Retinal pigment epithelial cell (primary cell): Measurements from ENCODE around the gene RILPL1.
"Not testable (repeated sequence)": the region's sequence is repeated elsewhere in the genome, so short reads cannot be mapped to it uniquely, and the experiment has no call there.

Source experiments
- DNase-seq: peaks from one replicate; pipeline ENCODE4 v3.0.0-alpha.2; 2010; ENCODE audit warnings: low read depth
- H3K4me3 ChIP-seq: 2 replicates; pipeline ENCODE4 v1.5.1; 2011; ENCODE audit warnings: mild to moderate bottlenecking, low read length, control low read depth, moderate library complexity
- TF ChIP-seq, protein P1 (sequence below): conservative IDR thresholded peaks from 2 replicates; pipeline ENCODE4 v1.5.1; 2011; ENCODE audit warnings: low read depth, low read length, control low read depth, inconsistent platforms

Gene RILPL1

DNA sequence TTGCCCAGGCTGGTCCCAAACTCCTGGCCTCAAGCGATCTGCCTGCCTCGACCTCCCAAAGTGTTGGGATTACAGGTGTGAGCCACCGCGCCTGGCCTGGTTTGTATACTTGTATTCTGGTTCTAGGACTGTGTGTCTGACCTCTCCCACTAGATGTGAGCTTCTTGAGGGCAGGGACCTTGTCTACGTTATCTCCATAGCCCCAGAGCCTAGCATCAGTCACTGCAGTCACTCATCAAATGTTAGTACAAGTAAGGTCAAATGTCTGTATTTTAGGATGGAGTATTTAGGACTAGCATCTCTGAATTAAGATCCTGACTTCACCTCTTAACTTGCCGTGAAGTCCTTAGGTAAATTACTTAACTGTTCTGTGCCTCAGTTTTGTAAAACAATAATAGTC is 99.9 kb downstream of the RILPL1 start:
- no peak overlapping the region for H3K4me3 ChIP-seq
- TF ChIP-seq, protein P1, sequence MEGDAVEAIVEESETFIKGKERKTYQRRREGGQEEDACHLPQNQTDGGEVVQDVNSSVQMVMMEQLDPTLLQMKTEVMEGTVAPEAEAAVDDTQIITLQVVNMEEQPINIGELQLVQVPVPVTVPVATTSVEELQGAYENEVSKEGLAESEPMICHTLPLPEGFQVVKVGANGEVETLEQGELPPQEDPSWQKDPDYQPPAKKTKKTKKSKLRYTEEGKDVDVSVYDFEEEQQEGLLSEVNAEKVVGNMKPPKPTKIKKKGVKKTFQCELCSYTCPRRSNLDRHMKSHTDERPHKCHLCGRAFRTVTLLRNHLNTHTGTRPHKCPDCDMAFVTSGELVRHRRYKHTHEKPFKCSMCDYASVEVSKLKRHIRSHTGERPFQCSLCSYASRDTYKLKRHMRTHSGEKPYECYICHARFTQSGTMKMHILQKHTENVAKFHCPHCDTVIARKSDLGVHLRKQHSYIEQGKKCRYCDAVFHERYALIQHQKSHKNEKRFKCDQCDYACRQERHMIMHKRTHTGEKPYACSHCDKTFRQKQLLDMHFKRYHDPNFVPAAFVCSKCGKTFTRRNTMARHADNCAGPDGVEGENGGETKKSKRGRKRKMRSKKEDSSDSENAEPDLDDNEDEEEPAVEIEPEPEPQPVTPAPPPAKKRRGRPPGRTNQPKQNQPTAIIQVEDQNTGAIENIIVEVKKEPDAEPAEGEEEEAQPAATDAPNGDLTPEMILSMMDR, result no peak
- no peak for DNase-seq

DNA sequence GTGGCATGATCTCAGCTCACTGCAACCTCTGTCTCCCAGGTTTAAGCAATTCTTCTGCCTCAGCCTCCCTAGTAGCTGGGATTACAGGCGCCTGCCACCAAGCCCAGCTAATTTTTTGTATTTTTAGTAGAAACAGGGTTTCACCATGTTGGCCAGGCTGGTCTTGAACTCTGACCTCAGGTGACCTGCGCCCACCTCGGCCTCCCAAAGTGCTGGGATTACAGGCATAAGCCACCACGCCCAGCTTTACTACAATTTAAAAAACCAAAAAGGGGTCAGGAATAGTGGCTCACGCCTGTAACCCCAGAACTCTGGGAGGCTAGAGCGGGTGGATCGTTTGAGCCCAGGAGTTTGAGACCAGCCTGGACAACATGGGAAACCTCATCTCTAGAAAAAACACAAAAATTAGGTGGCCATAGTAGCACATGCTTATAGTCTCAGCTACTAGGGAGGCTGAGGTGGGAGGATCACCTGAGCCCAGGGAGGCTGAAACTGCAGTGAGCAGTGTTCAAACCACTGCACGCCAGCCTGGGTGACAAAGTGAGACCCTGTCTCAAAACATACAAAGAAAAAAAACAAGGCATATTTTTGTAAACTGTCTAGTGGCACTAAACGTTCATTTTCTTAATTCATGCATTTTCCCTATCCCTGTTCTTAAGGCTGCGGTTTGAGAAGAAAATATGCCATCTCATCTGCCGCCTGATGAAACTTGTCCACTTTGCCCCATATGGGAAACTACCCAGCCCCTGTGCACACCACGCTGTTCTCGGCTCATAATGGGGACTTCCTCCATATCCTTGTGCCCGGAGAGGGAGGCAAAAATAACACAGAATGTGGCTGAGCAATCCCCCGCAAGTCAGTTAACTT is 101.3 kb downstream of the RILPL1 start:
- H3K4me3 ChIP-seq, DNase-seq: not testable (repeated sequence)

DNA sequence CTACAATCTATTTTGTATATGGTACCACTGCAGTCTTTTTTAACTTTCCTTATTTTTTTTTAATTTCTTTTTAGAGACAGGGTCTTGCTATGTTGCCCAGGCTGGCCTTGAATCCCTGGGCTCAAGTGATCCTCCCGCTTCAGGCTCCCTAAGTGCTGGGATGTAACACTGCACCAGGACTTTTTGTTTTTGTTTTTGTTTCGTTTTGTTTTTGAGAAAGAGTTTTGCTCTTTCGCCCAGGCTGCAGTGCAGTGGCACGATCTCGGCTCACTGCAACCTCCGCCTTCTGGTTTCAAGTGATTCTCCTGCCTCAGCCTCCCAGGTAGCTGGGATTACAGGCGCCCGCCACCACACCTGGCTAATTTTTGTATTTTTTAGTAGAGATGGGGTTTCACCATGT is 104.4 kb downstream of the RILPL1 start:
- DNase-seq, H3K4me3 ChIP-seq: not testable (repeated sequence)

DNA sequence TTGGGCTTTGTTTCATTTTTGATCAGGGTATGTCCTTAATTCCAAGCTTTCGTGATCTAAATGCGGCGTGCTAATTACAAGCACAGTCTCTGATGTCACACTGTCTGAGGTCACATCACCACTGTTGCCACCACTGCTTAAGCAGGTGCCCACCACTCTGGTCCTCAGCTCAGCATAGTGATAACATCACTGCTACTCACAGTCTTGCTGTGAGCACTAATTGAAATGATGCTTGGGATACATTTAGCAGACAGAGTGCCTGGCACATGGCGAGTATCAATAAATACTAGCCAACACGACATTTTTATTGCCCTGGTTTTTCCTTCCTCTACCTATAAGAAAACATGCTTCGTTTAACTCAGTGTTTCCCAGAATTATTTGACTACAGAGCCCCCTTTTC is 104.9 kb downstream of the RILPL1 start:
- TF ChIP-seq, protein P1, result no peak
- no peak for DNase-seq
- no peak overlapping the region for H3K4me3 ChIP-seq

DNA sequence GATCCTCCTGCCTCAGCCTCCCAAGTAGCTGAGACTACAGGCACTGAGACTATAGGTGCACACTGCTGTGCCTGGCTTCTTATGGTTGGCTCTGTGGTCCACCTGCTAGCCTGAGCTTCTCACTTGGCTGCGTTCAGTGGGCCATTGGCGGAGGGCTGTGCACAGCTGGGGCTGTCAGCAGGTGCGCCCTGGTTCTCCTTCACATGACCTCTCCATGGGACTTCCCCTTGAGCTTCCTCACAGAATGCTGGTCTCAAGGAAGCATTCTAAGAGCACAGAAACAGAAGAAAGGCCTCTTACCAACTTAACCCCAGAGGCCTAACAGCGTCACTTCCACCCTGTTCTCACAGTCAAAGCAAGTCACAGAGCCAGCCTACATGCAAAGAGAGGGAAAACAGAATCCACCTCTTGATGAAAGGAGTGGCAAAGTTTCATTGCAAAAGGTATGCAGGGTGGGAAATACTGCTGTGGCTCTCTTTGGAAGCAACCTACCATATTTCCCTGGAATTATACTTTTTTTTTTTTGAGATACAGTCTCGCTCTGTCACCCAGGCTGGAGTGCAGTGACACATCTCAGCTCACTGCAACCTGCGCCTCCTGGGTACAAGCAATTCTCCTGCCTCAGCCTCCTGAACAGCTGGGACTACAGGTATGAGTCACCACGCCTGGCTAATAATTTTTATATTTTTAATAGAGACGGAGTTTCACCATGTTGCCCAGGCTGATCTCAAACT is 106.3 kb downstream of the RILPL1 start:
- TF ChIP-seq, protein P1, result no peak
- DNase-seq, result no peak
- H3K4me3 ChIP-seq, result no peak overlapping the region

DNA sequence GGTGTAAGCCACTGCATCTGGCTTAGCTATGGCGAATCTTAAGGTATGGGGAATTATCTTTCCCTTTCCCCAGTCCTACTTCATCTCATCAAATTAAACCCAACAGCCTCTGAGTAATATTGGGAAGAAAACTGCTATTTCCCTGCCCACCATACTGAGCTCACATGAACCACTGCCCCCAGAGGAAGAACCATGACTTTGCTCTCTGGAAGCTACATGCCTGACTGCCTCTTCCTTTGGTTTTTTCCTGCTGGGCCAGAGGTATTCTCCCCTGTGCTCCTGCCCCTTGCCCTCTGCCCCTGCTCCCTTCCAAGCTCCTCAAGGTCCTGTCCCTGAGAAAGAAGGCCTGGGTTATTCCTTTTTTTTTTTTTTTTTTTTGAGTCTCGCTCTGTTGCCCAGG is 112.2 kb downstream of the RILPL1 start:
- no peak for DNase-seq
- no peak overlapping the region for H3K4me3 ChIP-seq
- TF ChIP-seq, protein P1, result no peak
